Stimulated activated CD8-positive, alpha-beta memory T cell treated with anti-CD3 and anti-CD28 coated beads, Interleukin-15, amount 100 ng/mL, for 4 hours (primary cell): ENCODE measurements around the gene KRTAP24-1.

Experiments used
- DNase-seq, 2 donors: peaks; one replicate each; pipeline ENCODE4 v3.0.0-alpha.2; 2020; ENCODE audit warnings: low read depth in 2 of 2

KRTAP24-1 gene

DNA sequence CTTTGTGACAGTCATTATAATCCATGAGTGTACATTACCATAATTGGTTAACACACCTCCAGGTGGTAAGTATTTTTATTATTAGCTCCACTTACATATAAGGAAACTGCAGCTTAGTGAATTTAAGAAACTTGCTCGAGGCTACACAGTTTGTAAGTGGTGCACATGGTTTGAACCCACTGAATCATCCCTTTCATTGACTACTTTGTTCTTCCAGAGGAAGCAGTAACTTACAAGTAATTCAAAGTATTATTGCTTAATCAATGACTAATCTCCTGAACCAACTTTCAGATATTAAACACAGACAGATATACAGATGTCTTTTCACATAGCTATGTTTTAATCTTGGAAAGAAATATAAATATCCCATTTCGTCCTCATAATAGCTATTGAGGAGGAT, 48.1 kb downstream of the KRTAP24-1 start:
- no peak for DNase-seq

DNA sequence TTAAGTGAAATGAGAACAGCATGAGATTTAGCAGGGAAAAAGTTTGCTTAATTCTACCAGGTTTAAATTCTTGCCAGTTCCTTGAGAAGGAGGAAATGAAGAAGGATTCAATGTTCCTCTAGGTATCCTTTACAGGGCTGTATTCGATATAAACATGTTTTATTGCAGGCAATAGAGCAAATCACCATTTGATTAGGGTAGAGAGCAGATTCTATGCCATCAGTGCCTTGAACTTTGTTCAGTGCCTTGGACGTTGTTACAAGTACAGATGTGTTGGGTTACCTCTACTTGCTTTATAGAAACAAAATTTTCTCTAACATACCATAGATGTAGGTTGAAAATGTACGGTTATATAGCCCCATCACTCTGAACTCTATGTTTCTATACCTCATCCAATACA, 48.7 kb downstream of the KRTAP24-1 start:
- no peak for DNase-seq

DNA sequence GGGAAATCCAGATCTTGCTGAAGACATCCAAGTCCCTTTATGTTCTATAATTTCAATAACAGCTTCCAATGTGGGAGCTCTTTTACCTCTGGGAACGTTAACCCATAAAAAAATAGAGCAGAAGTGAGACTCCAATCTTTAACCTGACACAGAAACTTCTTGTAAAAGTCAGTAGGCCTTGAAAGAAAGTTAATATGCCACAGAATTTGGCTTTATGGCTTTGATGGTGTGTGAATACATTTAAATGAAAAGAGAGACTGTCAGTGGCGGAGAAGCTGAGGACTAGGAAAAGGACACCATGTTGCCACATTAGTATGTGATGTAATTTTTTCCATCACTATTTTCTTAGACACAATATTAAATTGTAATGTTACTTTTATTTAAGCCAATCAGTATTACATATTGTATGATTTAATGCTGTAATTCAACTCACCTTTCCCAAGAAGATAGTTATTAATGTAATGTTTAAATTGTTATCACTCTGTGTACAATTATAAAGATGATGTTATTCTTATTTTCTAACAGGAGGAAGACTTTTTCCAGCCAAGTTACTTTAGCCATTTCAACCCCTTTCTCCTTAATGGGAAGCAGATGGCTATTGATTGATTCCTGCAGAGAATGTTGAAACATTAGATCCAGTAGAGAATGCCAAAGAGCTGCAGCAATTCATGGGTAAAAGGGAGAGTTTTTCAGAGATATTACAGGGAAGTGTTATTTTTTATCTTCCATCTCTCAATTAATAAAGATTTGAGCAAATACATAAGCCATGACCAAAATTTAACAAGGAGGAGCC, 49.3 kb downstream of the KRTAP24-1 start:
- no peak for DNase-seq

DNA sequence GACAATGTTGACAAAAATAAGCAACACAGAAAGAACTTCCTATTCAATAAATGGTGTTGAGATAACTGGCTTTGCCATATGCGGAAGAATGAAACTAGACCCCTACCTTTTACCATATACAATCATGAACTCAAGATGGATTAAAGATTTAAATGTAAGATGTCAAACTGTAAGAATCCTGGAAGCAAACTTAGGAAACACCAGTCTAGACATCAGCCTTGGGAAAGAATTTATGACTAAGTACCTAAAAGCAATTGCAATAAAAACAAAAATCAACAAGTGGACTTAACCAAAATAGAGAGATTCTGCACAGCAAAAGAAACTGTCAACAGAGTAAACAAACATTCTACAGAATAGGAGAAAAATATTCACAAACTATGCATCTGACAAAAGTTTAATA, 50.7 kb downstream of the KRTAP24-1 start:
- no peak for DNase-seq
